ENCODE data around the gene SUSD3. TPM values are rescaled to one million over a fixed set of nuclear protein-coding genes. Genes with fewer than 3 reads are reported as not detected.
A peak's percentile ranks its signal among the peaks of the same experiment; 100 is the strongest.

The SUSD3 gene
- total and polyA plus RNA-seq, 2 donors (not counting 1 experiment from before 2014, with no cell fraction given): 0.17 to 4.6 TPM

DNA sequence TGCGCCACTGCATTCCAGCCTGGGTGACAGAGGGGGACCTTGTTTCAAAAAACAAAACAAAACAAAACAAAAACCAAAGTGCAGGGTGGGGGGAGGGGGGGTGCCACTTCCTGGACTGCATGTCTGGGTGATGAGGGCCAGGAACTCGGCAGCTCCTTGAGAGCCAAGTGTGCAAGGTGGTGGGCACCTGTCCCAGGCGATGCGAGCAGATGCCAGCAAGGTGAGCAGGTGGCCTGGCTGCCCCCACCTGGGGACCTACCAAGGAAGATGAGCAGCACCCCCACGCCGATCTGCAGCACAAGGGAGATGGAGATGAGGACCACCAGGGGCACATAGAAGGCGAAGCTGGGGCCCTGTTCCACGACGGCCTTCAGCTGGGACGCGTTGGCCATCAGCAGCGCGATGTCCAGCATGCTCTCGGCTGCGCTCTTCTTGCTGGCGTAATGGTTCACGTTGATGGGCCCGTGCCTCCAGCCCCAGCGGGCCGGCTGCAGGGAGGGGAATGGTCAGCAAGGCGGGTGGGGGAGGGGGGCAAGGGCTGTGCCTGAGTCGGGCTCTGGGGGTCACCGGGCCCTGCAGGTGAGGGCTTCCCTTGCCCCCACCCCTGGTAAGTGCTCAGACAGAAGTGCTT, 67.8 kb downstream of the SUSD3 start:
- Histone ChIP-seq H3K79me2 (ENCODE audit: control insufficient read depth, insufficient read depth, low read length) (no peaks in the 10 kb centered on the region), H3K27me3 (ENCODE audit: control insufficient read depth, insufficient read depth, low read length) (no peaks in the 10 kb centered on the region), H3K36me3 (ENCODE audit: control insufficient read depth, insufficient read depth, low read length) (peaks cover 2% of the 10 kb centered on the region), H4K20me1 (ENCODE audit: control insufficient read depth, extremely low read depth, insufficient read depth, low read length) (no peaks in the 10 kb centered on the region), H3K4me1 (ENCODE audit: control insufficient read depth, extremely low read depth, insufficient read depth, low read length) (no peaks in the 10 kb centered on the region), H3K9me3 (ENCODE audit: control insufficient read depth, insufficient read depth, low read depth, low read length) (no peaks in the 10 kb centered on the region), H3K4me3 (replicated peaks in 1 of 4; ENCODE audit: control extremely low read depth in 1 of 4, insufficient read depth in 1 of 4, low read depth in 3 of 4, low read length in 4 of 4) (no peak overlapping the region), H2AFZ (ENCODE audit: low read length) (no peak overlapping the region), H3K4me2 (ENCODE audit: extremely low read depth, insufficient read depth, low read length) (no peak overlapping the region), H3K27ac (ENCODE audit: insufficient read depth, low read length) (no peak overlapping the region), H3K9ac (ENCODE audit: insufficient read depth, low read length) (no peak overlapping the region)
- no peak for TF ChIP-seq EZH2 (IDR thresholded peaks at IDR 0.05; ENCODE audit: low read length, missing control alignments)
- TF ChIP-seq, protein P1, sequence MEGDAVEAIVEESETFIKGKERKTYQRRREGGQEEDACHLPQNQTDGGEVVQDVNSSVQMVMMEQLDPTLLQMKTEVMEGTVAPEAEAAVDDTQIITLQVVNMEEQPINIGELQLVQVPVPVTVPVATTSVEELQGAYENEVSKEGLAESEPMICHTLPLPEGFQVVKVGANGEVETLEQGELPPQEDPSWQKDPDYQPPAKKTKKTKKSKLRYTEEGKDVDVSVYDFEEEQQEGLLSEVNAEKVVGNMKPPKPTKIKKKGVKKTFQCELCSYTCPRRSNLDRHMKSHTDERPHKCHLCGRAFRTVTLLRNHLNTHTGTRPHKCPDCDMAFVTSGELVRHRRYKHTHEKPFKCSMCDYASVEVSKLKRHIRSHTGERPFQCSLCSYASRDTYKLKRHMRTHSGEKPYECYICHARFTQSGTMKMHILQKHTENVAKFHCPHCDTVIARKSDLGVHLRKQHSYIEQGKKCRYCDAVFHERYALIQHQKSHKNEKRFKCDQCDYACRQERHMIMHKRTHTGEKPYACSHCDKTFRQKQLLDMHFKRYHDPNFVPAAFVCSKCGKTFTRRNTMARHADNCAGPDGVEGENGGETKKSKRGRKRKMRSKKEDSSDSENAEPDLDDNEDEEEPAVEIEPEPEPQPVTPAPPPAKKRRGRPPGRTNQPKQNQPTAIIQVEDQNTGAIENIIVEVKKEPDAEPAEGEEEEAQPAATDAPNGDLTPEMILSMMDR (conservative IDR thresholded peaks at IDR 0.05 in 1 of 2, IDR thresholded peaks at IDR 0.05 in 1 of 2; ENCODE audit: low read depth in 1 of 2, low read length in 2 of 2): no peak
- DNase-seq (ENCODE audit: low read depth in 2 of 2): no peak

DNA sequence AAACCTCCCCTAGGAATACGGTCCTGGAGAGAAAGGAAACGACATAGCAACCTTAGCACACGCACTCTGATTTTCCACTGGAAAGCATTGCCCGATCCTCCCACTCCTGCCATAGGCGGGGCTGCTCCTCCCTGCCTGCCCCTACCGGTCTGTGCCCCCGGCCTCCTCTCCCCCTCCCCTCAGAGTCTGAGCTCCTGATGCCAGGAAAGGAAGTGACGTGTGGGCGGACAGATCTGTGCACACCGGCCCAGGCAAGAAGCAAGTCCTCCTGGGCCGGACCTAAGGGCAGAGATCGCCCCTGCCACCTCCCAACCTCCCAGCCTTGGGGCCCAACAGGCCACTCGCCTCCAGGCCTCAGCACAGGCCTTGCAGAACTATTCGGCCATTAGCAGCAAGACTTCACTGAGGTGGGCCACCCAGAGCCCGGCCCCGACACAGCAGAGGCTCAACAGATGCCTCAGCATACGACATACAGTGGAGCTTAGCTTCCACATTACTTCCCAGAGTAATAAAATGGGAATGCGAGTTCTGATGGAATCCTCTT, 68.4 kb downstream of the SUSD3 start:
- no peak overlapping the region for H2AFZ ChIP-seq (ENCODE audit: low read length)
- H3K4me1 ChIP-seq (ENCODE audit: control insufficient read depth, extremely low read depth, insufficient read depth, low read length): no peaks in the 10 kb centered on the region

DNA sequence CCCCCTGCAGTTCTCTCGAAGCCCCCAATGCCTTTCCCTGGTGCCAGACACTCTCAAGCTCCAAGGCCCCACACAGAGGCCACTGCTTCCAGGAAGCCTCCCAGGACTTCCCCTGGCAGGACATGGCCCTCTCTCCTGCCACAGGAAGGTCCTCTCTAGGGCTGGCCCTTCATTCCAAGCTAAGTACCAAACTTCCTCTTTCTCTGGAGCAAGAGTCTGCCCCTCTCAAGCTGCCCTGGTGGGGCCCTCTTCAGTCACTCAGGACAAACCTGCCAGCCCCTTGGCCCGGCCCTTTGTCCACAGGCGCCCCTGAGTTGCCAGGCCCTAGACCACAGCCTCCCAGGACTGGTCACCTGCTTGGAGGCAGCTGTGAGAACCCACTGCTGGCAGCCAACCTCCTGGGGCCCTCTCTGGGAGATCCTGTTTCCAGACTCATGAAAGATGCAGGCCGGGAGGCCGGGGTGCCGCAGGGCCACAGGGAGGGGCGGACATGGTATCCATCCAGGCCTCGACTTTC, 69.0 kb downstream of the SUSD3 start:
- H3K27ac ChIP-seq (ENCODE audit: insufficient read depth, low read length): no peak overlapping the region

More for the DNA sequence above, 68.4 kb downstream of the SUSD3 start:
- H3K36me3 ChIP-seq (ENCODE audit: control insufficient read depth, insufficient read depth, low read length): peaks cover 2% of the 10 kb centered on the region
- no peak overlapping the region for H3K9ac ChIP-seq (ENCODE audit: insufficient read depth, low read length)
- H3K27me3 ChIP-seq (ENCODE audit: control insufficient read depth, insufficient read depth, low read length): no peaks in the 10 kb centered on the region
- TF ChIP-seq, protein P1 (conservative IDR thresholded peaks at IDR 0.05 in 1 of 2, IDR thresholded peaks at IDR 0.05 in 1 of 2; ENCODE audit: low read depth in 1 of 2, low read length in 2 of 2): no peak
- TF ChIP-seq EZH2 (IDR thresholded peaks at IDR 0.05; ENCODE audit: low read length, missing control alignments): no peak
- no peak overlapping the region for H3K27ac ChIP-seq (ENCODE audit: insufficient read depth, low read length)
- peak in 1 of 2 donors; percentile 15 for DNase-seq (ENCODE audit: low read depth in 2 of 2)
- no peak overlapping the region for H3K4me2 ChIP-seq (ENCODE audit: extremely low read depth, insufficient read depth, low read length)
- H4K20me1 ChIP-seq (ENCODE audit: control insufficient read depth, extremely low read depth, insufficient read depth, low read length): no peaks in the 10 kb centered on the region
- no peaks in the 10 kb centered on the region for H3K9me3 ChIP-seq (ENCODE audit: control insufficient read depth, insufficient read depth, low read depth, low read length)
- H3K79me2 ChIP-seq (ENCODE audit: control insufficient read depth, insufficient read depth, low read length): no peaks in the 10 kb centered on the region
- H3K4me3 ChIP-seq (replicated peaks in 1 of 4; ENCODE audit: control extremely low read depth in 1 of 4, insufficient read depth in 1 of 4, low read depth in 3 of 4, low read length in 4 of 4): no peak overlapping the region

More for the DNA sequence above, 69.0 kb downstream of the SUSD3 start:
- no peak for TF ChIP-seq EZH2 (IDR thresholded peaks at IDR 0.05; ENCODE audit: low read length, missing control alignments)
- TF ChIP-seq, protein P1 (conservative IDR thresholded peaks at IDR 0.05 in 1 of 2, IDR thresholded peaks at IDR 0.05 in 1 of 2; ENCODE audit: low read depth in 1 of 2, low read length in 2 of 2): no peak
- H3K36me3 ChIP-seq (ENCODE audit: control insufficient read depth, insufficient read depth, low read length): peaks cover 2% of the 10 kb centered on the region
- H3K9ac ChIP-seq (ENCODE audit: insufficient read depth, low read length): no peak overlapping the region
- no peak overlapping the region for H3K4me2 ChIP-seq (ENCODE audit: extremely low read depth, insufficient read depth, low read length)
- peaks cover 2% of the 10 kb centered on the region for H3K79me2 ChIP-seq (ENCODE audit: control insufficient read depth, insufficient read depth, low read length)
- no peak overlapping the region for H3K4me3 ChIP-seq (replicated peaks in 1 of 4; ENCODE audit: control extremely low read depth in 1 of 4, insufficient read depth in 1 of 4, low read depth in 3 of 4, low read length in 4 of 4)
- no peaks in the 10 kb centered on the region for H3K9me3 ChIP-seq (ENCODE audit: control insufficient read depth, insufficient read depth, low read depth, low read length)
- no peaks in the 10 kb centered on the region for H4K20me1 ChIP-seq (ENCODE audit: control insufficient read depth, extremely low read depth, insufficient read depth, low read length)
- DNase-seq (ENCODE audit: low read depth in 2 of 2): peak; percentile 36
- H3K27me3 ChIP-seq (ENCODE audit: control insufficient read depth, insufficient read depth, low read length): no peaks in the 10 kb centered on the region
- no peak overlapping the region for H2AFZ ChIP-seq (ENCODE audit: low read length)
- H3K4me1 ChIP-seq (ENCODE audit: control insufficient read depth, extremely low read depth, insufficient read depth, low read length): peaks cover 2% of the 10 kb centered on the region
